Measurements from ENCODE around the gene UBE2F.
A peak's percentile ranks its signal among the peaks of the same experiment; 100 is the strongest.

The UBE2F gene, protein sequence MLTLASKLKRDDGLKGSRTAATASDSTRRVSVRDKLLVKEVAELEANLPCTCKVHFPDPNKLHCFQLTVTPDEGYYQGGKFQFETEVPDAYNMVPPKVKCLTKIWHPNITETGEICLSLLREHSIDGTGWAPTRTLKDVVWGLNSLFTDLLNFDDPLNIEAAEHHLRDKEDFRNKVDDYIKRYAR

DNA sequence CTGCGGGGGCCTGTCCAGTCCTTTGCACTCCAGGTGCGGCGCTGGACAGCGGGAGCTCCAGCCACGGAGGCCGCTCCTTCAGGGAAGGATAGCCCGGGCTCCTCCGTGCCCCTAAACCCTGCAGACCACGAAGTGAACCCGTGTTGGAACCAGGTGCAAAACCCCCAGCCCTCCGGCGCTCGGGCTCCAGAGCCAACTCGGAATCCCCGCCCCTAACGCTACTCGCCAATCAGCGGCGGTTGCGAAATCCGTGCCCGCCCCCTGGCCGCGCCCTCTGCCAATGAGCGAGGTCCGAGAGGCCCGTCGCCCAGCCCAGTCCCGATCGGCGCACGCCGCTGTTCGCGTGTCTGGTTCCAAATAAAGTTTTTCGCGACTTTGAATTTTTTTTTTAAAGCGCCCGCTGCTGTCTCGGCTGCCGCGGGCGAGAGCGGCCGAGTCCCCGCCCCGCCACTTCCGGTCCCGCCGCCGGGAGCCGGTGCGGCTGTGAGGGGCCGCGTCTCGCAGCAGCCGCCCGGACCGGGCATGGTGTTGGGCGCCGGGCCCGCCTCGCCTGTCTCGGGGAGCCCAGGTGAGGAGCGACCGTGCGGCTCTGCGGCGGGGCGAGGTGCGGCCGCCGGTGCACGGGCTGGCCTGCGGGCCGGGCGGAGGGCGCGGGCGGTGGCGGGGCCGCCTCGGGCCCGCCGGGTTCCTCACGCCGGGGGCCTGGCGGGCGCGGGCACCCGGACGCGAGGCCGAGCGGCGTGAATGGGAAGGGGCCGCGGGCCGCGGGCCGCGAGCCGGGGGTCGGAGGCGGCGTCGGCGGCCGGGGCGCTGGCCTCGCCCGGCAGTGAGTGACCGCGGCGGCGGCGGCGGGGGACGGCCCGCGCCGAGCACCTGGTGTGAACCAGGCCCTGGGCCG lies at the start of gene UBE2F:
TSS of gene UBE2F (plus strand) at position 450 of the 898 bp plus-strand sequence. CDS start 6,094 bp downstream, outside the sequence.
- peak; percentile 95 for DNase-seq (ENCODE audit: low read depth in 2 of 2)

DNA sequence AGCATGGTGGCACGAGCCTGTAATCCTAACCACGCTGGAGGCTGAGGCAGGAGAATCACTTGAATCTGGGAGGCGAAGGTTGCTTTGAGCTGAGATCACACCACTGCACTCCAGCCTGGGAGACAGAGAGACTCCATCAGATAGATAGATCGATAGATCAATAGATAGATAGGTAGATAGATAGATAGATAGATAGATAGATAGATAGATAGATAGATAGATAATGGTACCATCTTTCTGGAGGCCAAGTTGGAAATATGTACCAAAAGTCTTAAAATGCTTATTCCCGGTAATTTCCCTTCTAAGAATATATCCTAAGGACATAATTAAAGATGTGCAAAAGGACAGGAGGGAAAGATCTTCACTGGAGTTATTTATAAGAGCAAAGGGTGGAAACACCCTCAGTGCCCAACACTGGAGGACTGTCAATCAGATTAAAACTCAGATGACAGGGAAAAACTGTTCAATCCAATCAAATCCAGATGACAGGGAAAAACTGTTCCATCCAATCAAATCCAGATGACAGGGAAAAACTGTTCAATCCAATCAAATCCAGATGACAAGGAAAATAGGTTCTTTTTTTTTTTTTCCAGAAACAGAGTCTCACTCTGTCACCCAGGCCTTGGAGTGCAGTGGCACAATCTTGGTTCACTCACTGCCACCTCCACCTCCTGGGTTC lies 49.0 kb upstream of the UBE2F start:
- no peak for DNase-seq (ENCODE audit: low read depth in 2 of 2)

GRCh38 chr2:237919593-237919992 lies 47.2 kb upstream of the UBE2F start:
- no peak for DNase-seq (ENCODE audit: low read depth in 2 of 2)

DNA sequence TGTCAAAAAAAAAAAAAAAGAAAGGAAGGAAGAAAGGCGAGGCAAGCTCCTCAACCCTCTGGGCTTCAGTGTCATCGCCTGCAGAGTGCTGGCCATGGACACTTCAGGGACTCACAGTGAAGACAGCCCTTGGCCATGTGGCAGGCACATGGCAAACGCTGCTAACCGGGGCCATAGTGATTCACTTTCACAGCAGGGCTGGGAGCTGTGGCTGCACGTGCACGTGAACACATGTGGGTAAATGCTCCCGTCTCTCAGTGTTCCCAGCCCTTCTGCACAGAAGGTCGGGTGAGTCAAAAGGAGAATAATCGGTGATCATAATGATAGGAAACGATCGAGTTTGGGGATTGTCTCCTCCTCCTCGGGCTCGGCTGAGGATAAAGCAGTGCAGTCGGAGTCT lies 46.1 kb upstream of the UBE2F start:
- DNase-seq (ENCODE audit: low read depth in 2 of 2), result no peak

DNA sequence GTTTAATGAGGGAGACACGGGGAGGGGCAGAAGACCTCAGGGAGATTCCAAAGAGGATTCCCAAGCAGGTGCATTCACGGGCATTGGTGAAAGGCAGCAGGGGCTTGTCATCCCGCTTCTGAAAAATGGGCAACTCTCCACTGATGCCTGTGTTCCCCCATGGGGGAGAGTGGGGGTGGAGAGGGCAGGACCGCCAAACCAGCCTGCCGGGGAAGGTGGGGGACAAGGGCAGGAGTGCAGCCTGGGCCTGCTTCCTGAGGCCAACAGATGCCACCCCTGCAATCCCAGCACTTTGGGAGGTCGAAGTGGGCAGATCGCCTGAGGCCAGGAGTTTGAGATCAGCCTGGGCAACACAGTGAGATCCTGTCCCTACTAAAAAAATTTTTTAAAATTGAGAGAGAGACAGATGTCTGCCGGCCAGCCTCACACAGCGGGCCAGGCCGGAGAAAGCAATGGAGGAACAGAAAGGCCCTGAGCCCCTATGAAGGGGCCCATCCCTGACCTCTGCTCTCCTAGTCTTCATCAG lies 44.8 kb upstream of the UBE2F start:
- DNase-seq (ENCODE audit: low read depth in 2 of 2), result no peak

DNA sequence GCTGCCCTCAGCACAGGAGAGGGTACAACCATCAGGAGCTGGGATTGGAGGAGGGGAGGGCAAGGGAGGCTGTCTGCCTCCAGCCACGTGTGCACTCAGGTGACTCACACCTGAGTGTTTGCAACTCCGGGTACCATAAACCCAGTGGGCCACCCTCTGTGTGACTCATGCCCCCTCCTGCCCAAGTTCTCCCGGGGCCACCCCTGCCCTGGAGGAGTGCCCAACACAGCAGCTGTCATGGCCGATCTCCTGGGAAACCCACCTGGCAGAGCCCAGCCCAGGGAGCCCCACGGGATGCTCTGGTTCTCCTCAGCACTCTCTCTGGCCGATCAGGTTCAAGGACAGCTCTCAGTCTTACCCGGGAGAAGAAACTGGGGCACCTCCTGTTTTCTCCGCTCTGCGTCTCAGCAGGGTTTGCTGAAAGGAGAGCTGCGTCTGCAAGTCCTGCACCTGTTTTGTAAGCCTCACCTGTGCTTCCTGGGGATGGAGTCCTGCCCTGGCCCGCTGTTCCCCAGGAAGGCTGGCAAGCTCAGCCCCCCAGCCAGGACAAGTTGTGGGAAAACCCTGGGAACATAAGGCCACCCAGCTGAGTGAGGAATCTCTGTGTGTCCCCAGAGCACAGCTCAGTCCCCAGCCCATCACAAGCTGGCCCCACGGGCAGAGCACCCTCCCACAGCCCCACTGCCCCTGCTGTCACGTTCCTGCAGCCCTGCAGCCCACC lies 44.0 kb upstream of the UBE2F start:
- no peak for DNase-seq (ENCODE audit: low read depth in 2 of 2)

DNA sequence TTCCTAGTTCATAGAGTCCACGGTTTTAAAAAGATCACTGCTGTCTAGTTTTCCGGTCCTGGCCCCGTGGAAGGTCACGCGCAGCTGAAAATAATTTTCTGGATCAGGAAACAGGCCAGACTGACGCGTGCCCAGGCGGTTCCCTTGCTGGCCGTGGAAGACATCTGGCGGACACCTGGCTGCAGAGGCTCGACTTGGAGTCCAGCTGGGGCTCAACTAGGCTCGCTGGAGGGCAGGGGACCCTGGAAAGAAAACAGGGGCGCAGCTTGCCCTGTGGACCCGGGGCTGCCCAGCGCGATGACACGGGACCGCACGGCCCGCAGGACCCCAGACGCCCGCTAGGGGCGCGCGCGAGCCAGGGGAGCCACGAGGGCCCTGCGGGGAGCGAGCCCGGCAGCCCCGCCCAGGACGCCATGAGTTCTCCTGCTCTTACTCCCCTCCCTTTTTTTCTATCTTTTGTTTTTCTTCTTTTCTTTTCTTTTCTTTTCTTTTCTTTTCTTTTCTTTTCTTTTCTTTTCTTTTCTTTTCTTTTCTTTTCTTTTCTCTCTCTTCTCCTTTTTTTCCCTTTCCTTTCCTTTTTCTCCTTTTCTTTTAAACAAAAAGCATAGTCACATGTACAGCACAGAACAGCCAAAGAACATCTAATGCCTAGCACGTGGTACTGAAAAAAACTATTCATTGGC lies 43.2 kb upstream of the UBE2F start:
- peak; percentile 69 to 71 for DNase-seq (ENCODE audit: low read depth in 2 of 2)

GRCh38 chr2:237924164-237924534 lies 42.7 kb upstream of the UBE2F start:
- DNase-seq (ENCODE audit: low read depth in 2 of 2), result no peak

- DNase-seq (ENCODE audit: low read depth in 2 of 2), result no peak
Observed at GRCh38 chr2:237927135-237927534, 39.7 kb upstream of the UBE2F start.

DNA sequence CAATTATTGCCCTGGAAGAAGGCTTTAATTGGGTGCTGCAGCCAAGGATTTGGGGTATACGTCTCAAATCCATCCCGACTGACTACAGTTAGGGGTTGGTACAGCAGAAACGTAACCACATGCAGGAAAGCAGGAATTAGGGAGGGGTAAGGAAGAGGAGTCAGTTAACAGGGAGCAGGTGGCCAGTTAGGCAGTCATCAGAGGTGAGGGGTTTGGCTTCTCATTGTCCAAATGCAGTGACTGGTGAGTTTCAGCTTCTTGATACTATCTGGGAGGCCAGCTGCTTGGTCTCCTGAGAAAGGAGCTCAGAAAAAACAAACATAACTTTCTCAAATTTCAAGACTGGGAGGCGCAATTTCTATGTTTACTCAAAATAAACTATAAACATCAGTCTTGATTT lies 38.8 kb upstream of the UBE2F start:
- no peak for DNase-seq (ENCODE audit: low read depth in 2 of 2)

GRCh38 chr2:237929979-237930378 lies 36.8 kb upstream of the UBE2F start:
- DNase-seq (ENCODE audit: low read depth in 2 of 2), result no peak

DNA sequence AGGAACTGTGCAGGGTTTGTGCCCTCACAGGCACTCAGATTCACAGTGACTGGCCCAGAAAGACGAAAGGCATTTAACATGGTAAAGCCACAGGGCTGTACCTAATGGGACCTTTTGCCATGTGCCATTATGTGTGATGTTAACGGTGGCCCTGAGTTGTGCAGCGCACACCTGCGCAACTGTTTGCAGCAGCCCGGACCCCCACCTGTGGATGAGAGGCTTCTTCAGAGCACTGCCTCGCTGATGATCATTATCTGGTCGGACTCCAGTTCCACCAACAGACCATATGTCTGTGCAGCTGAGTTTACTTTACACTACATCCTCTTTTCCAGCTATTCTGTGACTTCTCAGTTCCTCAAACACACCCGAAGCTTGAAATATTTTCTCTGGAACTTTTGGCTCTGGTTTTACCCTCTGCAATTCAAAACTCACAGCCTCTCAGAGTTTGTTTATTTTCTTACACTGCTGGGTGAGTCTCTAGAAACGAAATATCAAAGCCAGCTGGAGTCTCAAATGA lies 35.6 kb upstream of the UBE2F start:
- no peak for DNase-seq (ENCODE audit: low read depth in 2 of 2)

GRCh38 chr2:237932731-237933131 lies 34.1 kb upstream of the UBE2F start:
- no peak for DNase-seq (ENCODE audit: low read depth in 2 of 2)

GRCh38 chr2:237934186-237934585 lies 32.6 kb upstream of the UBE2F start:
- no peak for DNase-seq (ENCODE audit: low read depth in 2 of 2)

- no peak for DNase-seq (ENCODE audit: low read depth in 2 of 2)
Observed at GRCh38 chr2:237935740-237936452, 30.9 kb upstream of the UBE2F start.

DNA sequence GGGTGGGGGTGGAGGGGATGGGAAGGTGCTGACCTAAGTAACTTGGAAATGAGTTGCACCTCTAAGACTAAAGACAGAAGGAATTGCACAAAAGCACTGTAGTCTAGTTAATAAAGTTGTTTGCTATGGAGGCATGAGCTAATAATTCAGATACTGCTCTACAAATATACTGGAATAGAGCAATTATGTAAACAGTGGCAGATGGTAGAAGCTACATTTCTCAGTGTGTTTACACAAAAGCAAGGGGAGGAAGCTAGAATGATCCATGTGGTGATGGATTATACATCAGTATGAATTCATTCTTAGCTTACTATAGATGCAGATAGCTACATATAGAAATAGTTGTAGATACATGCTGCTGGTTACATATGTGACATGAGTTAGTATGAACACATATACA lies 27.6 kb upstream of the UBE2F start:
- DNase-seq (ENCODE audit: low read depth in 2 of 2), result no peak

GRCh38 chr2:237940828-237941227 lies 26.0 kb upstream of the UBE2F start:
- DNase-seq (ENCODE audit: low read depth in 2 of 2), result no peak

- no peak for DNase-seq (ENCODE audit: low read depth in 2 of 2)
Observed at GRCh38 chr2:237941239-237941638, 25.6 kb upstream of the UBE2F start.

DNA sequence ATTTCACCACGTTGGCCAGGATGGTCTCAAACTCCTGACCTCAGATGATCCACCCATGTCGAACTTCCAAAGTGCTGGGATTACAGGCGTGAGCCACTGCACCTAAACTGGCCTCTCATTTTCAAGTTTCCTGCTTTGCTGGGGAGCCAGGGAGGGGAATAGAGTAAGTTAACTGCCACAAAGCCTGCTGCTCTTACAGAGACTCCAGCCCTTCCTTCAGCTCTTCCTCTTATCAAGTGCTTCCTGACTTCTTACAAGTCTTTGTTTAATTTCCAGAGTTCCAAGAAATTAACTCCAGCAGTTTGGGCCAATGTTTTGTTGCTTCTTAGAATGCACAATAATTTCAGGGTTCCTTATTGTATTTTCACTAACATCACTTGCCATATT lies 24.3 kb upstream of the UBE2F start:
- DNase-seq (ENCODE audit: low read depth in 2 of 2), result no peak

- DNase-seq (ENCODE audit: low read depth in 2 of 2), result no peak
Observed at GRCh38 chr2:237943395-237944094, 23.3 kb upstream of the UBE2F start.

Measured in stimulated activated CD8-positive, alpha-beta memory T cell treated with anti-CD3 and anti-CD28 coated beads, Interleukin-15, amount 100 ng/mL, for 48 hours (primary cell).